CD4-positive, alpha-beta T cell treated with Interleukin-15 for 1 hour (primary cell): ENCODE results near the gene RBKS.

Experiments
- DNase-seq: peaks from one replicate; pipeline ENCODE4 v3.0.0-alpha.2; 2020

The RBKS gene

DNA sequence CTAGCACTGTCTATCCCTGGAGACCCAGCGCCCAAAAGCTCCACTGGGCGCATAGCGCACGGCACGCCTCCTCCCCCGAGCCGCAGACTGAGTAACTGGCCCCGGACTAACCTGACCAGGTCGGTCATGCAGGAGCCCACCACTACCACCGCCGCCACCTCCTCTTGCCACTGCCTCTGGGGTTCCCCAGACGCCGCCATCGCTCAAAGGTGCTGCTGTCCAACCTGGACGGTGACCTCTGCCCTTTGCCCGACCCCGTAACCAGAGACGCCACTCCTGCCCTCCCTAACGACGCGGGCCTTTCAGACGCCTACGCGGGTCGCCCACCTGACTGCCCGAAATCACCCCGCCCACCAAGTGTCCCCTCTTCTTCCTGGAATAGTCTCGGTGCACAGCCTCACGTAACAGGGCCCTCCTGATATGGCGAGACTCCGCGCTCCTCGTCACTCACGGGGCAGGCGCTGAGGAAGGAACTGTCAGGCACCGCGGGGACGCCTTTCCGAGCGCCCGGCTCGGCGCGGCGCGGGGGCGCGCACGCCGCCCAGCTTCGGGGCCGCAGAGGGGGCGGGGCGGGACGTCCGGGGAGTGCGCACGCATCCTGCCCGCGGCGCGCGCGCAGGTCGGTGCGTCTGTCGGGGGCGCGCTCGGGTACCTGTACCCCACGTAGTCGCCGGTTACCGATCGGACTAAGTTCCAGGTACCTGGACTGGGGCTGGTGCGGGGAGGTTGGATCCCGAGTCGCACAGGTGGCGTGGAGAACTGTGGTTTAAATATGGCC is at the start of gene RBKS, which contains the start of gene BABAM2:
Gene RBKS, minus strand, starts transcription at position 242 of the 778 bp plus-strand sequence. Its CDS starts 42 bp downstream, at position 200.
Gene BABAM2, plus strand, starts transcription at position 584 of the 778 bp plus-strand sequence. CDS start 3,828 bp downstream, outside the sequence.
- peak; percentile 94 for DNase-seq

DNA sequence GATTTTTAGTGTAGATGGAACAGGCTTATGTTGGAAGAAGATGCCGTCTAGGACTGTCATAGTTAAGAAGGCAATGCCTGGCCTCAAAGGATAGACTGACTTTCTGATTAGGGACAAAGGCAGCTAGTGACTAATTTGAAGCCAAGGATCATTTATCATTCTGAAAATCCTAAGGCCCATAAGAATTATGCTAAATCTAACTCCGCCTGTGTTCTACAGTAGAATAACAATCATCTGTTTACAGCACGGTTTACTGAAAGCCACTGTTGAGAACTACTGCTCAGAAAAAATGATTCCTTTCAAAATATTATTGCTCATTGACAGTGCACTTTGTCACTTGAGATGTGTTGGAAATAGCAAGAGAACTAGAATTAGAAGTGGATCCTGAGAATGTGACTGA is 44.8 kb upstream of the RBKS start:
- no peak for DNase-seq

DNA sequence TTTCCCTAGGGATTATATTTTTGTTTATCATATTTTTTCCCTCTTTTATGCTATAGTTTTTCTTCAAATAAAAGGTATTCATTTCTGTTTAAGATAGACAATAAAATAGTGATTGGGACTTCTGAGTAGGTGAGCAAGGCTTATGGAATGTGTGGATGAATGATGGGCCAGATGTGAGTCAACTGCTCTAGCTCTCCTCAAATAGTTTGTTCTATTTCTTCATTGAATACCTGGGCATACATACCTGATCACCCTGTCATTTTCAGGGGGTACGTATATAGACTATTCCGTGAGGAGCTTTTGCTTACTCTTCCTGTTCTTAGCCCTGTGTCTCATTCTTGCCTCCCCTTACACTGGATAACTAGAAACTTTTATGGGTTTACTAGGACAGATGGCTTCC is 42.2 kb upstream of the RBKS start:
- DNase-seq = no peak

DNA sequence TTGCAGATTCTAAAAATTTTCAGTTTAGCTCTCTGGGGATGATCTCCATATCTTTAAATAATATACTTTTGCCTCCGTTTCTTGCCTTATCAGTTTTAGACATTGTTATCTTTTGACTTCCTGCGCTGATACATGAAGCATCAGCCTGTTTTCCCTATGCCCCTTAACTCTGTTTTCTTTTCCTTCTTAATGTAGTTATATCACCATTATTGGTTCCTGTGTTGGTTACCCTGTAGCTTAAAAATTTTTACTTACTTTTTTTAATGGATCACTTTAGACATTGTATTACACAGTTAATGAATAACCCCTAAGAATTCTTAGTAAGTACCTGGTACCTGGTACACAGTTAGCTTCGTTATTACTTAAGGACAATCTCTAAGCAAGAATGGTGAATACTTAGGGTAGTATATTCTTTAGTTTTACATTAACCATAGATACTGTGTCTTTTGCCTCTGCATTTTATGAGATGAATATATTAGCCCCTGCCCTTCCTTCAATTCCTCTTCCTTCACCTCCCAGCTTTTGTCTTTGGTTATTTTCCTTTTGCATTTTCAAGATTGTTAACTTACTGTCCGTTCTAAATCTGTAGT is 41.3 kb upstream of the RBKS start:
- DNase-seq = no peak

DNA sequence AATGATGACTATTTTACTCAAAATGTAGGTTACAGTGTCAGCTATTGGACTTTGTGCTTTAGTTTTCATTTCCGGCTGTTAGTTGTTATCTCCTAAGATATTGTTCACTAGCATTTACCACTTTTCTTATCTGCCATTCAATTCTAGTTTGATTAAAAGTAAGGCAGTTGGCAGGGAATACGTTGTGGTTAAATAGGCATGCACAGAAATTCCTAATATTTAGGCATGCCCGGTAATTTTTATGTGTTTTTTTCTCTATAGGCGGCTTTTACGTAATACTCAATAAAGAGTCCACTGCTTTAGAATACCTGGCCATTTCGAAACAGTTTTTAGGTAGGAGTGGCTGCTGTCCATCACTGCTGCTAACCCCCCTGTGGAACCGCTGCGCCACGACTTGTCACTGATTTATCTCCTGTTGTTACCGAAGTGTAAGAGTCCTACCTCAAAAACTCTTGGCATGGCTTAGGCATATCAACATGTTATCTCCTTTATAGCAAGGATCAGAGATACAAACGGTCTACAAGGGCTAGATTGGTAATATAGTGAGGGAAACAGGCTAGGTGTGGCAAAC is 39.8 kb upstream of the RBKS start:
- DNase-seq = no peak

DNA sequence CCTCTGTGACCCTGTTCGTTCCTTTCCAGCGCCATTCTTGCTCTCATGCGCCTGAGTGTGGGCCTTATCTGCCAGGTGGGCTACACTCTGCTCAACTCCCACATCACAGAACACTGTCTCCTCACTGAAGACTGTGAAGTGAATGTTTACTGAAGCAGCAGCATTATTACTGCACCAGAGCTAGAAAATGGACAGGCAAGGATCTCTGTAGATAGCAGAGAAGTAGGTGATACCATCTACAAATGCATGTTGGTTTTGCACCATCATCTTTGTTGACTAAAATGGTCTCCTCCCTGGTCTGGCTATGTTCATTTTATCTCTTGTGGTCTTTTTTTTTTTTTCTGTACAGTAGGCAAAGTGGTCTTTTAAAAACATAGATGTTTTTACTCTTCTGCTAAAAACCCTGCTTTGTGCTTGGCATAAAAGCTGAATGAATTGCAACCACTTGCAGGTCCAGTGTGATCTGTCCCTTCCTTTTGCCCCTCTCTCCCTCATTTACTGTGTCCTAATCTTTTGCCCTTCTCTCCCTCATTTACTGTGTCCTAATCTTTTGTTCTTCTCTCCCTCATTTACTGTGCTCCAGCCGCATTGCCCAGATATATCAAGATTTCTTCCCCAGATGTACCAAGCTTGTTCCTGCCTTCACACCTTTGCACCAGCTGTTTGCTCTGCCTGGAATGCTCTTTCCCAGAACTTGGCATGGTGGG is 35.7 kb upstream of the RBKS start:
- DNase-seq = no peak

DNA sequence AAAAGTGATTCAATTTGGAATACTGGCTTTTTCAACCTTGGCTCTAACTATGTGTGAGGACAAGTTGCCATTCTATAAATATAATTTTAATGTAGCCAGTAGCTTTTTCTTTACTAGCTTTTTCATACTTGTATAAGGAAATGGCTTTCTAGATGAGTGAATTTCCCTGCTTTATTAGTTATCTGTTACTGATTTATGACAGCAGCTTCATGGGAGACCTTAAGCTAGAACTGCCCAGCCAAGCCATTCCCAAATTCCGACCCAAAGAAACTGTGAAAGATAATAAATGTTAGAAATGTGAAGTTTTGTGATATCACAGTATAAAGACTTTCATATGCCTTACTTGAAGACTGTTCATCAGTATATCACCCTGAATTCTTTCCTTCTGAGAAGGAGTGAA is 32.7 kb upstream of the RBKS start:
- no peak for DNase-seq

DNA sequence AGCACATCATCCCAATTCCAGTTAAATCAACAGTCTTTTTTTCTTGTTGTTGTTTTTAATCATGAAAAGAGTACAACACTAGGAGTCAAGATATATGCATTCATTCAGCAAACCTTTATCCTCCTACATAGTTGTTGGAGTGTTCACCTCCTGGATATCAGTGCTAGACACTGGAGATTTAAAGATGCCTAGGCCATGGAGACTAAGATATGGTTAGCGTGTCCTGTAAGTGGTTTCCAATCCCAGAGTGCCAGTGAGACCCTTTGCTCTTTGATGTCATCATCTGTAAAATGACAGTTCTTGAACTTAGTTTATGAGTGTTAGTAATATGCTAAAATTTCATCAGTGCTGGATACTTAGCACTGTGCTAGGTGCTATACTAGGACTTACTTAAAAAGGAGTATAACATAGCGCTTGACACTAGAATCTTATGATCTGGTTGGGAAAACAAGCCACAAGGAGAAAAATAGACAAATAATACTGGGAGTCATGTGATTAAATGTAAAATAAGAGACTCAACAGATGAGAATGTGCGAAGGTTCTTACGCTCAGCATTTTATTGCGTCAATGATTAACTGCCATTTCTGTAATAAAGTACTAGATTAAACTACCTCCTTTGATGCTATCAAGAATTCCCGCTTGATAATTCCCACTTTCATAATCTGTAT is 31.8 kb upstream of the RBKS start:
- DNase-seq = no peak

DNA sequence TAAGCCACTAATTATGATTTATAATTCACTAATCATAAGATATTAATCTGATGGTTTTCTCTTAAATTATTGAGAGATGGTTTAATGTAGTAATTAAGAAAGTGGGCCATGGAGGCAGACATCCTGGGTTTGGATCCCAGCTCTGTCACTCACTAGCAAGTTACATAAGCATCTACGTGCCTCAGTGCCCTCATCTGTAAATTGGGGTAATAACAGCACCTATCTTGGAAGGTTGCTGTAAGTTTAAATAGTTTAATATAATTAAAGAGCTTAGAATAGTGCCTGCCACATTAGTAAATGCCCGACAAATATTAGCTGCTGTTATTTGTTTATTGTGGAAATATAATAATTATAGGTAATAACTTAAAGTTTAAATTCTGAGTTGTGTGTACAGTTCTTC is 31.2 kb upstream of the RBKS start:
- no peak for DNase-seq

DNA sequence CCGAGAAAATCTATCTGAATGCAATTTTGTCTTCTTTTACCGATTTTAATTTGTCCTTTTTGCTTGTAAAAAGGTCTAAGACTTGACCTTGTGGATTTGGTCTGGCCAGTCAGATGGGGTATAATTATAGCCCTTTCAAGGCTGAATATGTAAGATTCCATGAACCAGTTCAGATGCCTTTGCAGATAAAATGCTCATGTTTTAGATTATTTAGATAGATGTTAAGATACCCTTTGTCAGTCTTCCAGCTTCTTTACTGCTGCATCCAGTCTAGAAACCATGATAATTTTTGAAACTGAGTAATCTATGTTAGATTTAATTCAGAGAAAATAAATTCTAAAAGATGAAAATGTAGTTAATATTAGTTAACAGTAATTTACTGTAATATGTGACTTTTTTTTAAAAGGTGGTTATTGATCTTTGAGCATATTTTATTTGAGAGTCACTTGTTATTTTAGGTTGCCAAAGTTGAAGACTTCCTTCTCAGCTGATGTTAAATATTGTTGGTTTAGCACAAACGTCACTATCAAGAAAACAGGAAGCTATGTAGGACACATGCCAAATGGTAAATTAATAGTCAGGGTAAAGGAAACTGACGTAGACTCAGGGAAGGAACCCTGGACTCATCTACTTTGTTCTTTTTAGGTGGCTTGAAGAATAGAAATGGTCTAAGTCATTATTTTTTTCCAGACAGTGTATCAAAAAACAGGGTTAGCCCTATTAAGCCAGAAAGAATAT is 30.1 kb upstream of the RBKS start:
- DNase-seq = no peak

DNA sequence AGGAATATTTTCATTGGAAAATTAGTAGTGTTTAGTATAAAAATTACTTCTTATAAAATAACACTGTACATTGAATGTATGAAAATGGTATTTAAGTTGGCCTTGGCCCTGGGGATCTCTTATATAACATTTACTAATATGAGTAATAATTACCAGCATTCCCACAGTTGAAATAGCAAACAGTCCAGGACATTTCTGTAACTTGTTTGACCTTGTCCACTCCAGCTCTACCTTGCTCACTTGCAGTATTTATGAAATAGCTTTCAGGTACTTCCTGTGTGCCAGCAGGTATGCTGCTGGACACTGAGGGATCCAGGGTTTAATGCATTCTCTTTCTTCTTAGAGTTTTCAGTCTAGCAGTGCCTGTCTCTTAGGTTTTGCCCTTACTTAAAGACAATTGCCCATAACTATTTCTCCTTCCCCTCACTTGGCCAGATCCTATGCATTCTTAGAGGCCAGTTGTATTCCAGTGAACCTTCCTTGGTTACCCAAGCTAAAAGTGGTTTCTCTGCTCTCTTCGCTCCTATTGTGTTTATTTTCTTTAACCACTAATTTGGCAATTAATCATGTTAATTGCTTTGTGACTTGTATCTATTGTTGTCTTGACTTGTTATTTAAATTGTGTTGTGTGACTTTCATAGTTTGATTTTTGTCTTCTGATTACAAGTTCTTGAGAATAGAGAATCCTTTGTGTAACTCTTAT is 26.3 kb upstream of the RBKS start:
- DNase-seq = no peak

DNA sequence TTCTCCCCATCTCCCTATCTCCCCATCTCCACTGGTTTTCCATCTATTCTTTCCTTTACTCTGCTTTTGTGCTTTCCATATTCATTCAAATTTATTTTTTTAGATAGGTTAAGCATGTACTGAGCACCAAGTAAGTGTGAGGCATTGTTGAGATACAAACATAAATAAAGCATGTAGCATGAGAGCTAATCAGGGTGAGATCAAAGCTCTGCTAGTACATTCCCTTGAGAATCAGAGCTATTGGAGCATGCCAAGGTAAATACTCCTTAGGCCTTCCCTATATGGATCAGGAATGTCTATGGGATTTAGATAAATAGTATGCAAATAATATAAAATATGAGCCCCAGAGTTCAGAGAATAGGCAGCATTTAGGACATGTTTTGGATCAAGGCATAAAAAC is 25.7 kb upstream of the RBKS start:
- DNase-seq = no peak

DNA sequence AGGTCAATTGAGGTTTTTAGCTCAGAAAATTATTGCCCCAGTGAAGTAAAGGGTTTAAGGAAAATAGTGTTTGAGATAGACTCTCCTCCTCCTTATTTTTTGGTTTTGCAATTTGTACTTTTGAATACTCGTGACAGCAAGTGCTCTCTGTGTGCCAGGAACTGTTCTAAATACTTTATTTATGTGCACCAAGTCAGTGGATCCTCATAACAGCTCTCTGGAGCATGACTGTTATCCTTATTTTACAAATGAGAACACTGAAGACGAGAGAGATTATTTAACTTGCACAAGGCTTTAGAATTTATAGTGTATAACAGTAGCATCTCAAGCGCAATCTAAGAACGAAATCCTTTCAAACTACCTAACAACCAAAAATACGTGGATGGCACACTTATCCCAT is 25.0 kb upstream of the RBKS start:
- no peak for DNase-seq

DNA sequence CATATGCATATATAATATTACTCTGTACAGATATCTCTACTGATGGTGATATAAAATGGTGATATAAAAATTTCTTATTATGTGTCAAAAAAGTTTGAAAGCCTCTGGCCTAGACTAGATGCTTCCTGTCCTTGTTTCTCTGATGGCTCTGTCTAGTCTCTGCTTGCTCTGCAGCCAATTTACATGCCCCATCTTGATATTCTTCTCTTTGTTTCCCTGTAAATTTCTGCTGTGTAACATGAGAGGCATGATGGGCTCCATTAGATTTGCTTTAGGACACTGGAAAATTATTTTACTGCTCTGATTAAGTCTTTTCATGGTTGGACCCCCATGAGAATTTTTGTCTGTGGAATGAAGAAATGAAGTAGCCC is 24.6 kb upstream of the RBKS start:
- DNase-seq = no peak

DNA sequence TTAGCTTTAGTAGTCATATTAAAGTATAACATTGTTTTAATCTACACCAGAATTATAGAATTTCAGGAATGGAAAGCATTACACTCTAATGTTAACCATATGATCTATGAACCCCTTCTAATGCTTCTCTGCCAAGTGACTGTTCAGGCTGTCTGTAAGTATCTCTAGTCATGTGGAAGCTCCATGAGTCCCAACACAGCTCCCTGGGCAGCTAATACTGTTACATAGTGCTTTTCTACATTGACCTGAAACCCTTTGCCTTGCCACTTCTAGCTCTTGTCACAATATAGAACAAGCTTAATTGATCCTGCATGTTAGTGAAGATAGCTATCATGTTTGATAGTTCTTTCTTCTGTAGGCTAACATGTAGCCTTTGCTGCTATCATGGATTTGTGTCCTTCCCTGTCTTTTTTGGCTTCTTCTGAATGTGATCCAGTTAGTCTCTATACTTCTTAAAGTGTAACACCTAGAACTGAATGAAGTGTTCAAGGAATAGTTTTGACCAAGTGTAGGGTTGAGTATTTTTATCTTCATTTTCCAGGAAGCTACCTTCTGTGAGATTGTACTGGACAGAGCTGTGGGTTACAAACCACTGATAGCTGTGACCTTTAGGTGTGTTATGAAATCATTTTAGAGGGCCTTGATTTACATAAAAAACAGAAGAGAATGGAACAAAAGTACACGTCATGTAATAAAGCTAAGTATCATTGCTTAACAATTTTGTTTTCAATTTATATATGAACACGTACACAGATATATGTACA is 24.0 kb upstream of the RBKS start:
- DNase-seq = no peak

DNA sequence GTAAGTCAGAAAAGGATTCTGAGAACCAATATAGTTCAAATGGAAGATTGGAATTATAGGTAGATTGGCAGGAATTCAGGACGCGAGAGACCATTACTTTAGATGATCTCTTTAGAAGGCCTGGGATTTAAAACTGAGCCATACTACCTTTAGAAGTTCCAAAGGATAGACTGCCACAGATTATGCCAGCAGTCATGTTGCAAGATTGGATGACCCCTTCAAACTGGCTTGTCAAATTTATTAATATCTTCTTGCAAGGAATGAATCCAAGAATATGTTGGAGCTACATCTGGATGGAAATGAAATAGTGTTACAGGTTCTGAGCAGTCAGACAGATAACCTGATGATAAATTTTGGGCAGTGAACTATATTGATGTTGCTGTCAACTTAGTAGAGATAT is 22.3 kb upstream of the RBKS start:
- no peak for DNase-seq

DNA sequence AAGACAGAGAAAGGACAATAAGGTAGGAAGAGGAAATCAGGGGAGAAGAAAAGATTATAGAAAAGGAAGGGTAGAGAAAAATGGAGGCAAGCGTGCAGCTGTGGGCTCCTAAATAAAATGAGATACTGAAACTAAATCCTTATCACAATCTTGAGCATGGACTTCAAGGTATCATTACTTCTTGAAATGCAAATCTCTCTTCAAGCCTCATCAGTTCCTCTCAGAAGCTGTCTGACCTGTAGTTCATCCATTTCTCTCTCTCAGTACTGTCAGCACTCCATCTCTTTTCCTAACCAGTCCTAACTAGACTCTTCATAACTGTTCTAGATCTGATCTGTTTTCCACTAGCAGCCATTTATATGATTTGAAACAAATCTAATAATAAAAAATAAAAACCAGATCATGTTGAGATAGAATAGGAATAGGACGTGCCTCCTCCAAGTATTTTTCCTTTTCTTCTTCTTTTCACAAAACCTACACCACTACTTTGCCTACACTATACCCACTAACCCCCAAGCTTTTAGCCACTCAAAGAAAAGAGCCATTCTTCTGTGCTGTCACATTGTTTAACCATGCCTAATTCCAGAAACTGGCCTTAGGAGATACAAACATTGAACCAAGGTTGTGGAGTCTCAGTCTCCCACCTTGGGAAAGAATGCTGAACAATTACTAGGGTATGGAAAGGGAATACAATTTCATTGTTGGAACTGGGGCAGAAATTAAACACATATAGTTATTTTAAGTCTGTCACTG is 21.4 kb upstream of the RBKS start:
- DNase-seq = no peak

DNA sequence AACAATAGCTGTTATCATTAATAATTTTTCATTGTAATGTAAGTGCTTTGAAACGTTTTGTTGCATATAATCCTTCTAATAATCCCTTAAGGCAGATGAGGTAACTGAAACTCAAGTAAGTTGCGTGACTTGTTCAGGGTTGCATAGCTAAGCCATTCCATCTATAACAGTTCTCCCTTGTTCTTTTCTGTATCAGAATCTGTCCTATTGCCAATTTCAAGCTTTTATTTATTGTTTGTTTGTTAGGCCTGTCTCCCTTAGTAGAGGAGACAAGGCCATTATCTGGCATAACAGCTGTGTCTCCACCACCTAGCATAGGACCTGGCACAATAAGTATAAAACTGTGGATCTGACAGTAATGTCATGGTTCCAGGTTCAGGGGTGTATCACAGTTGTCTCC is 19.7 kb upstream of the RBKS start:
- DNase-seq = no peak

DNA sequence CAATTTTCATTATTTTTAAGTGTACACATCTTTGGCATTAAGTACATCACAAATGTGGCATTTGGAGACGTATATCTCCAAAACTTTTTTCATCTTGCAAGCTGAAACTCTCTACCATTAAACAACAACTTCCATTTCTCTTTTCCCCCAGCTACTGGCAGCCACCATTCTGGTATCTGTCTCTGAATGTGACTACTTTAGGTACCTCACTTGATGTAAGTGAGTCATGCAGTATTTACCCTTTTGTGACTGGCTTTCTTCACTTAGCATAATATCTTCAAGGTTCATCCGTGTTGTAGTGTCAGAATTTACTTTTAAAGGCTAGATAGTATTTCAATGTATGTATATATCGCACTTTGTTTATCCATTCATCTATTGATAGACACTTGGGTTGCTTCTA is 17.4 kb upstream of the RBKS start:
- DNase-seq = no peak

DNA sequence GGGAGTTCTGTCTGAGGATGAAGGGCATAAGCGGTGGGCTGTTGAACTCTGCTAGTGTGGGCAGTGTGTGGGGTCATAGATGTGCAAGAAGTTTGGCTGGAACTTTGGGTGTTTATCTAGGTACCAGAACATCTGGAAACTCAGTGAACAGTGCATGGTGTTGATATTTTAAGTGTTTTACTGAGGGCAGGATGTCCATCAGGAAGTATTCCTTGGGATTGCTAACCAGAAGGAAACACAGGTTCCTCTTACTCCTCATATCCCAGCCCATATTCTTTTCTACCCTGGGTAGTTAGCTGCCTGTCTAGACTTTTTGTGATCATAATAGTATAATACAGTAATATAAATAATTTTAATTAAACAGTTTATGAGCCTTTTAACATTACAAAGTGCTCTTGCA is 15.9 kb upstream of the RBKS start:
- no peak for DNase-seq

DNA sequence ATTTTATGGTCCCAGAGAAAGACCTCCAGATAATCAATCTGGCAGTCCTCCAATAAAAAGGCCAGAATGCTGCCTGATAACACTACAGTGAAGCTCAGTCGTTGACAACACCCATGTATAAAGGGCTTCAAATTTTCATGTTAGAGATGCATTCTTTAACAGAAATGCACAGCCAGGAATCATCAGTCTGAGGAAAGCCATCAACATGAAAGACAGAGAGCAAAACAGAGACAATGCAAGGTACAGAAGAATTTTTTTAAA is 14.1 kb upstream of the RBKS start:
- no peak for DNase-seq
